Loucy (cell line): ENCODE results near the gene NRXN3.
A peak's percentile ranks its signal among the peaks of the same experiment; 100 is the strongest.

Experiments
- H2AFZ ChIP-seq: fragments of 200-600 bp; sonication (generic); 2 replicates; pipeline ENCODE4 v1.6.0; 2016; ENCODE audit warnings: antibody characterized with exemption, mild to moderate bottlenecking, low read length, moderate library complexity
- H3F3A ChIP-seq: fragments of 200-600 bp; 2 replicates; pipeline ENCODE4 v1.6.0; 2016; ENCODE audit warnings: antibody characterized with exemption, low read depth, mild to moderate bottlenecking
- H3K27me3 ChIP-seq: fragments of 200-600 bp; sonication (generic); 2 replicates; pipeline ENCODE4 v1.6.1; 2014; ENCODE audit warnings: low read length, mild to moderate bottlenecking; ENCODE audit not compliant: insufficient read depth, poor library complexity, severe bottlenecking
- H3K36me3 ChIP-seq: fragments of 200-600 bp; sonication (generic); 2 replicates; pipeline ENCODE4 v1.6.1; 2016; ENCODE audit warnings: low read length; ENCODE audit not compliant: insufficient read depth
- H3K4me1 ChIP-seq: fragments of 200-600 bp; sonication (generic); 2 replicates; pipeline ENCODE4 v1.5.1; 2014; ENCODE audit warnings: low read length, mild to moderate bottlenecking; ENCODE audit not compliant: insufficient read depth, poor library complexity, severe bottlenecking
- H3K4me2 ChIP-seq: fragments of 200-600 bp; sonication (generic); 2 replicates; pipeline ENCODE4 v1.6.0; 2014; ENCODE audit warnings: antibody characterized with exemption, low read length, low read depth, mild to moderate bottlenecking; ENCODE audit not compliant: poor library complexity, severe bottlenecking
- H3K4me3 ChIP-seq: fragments of 200-600 bp; sonication (generic); 2 replicates; pipeline ENCODE4 v1.5.1; 2014; ENCODE audit warnings: low read length, mild to moderate bottlenecking, mixed read lengths; ENCODE audit not compliant: poor library complexity, severe bottlenecking
- H3K79me2 ChIP-seq: fragments of 200-600 bp; sonication (generic); 2 replicates; pipeline ENCODE4 v1.6.1; 2014; ENCODE audit warnings: low read length; ENCODE audit not compliant: insufficient read depth
- H3K9ac ChIP-seq: fragments of 200-600 bp; sonication (generic); 2 replicates; pipeline ENCODE4 v1.6.0; 2014; ENCODE audit warnings: mild to moderate bottlenecking, low read depth, low read length, moderate library complexity; ENCODE audit not compliant: poor library complexity, severe bottlenecking
- H3K9me2 ChIP-seq: fragments of 200-600 bp; sonication (generic); replicated peaks from 2 replicates; pipeline ENCODE4 v1.6.1; 2016; ENCODE audit warnings: low read depth, low read length, mixed read lengths
- H3K9me3 ChIP-seq: fragments of 200-600 bp; sonication (generic); 2 replicates; pipeline ENCODE4 v1.6.1; 2014; ENCODE audit warnings: mild to moderate bottlenecking, antibody characterized with exemption, low read length, low read depth; ENCODE audit not compliant: insufficient read depth
- H4K20me1 ChIP-seq: fragments of 200-600 bp; sonication (generic); 2 replicates; pipeline ENCODE4 v1.6.0; 2014; ENCODE audit warnings: antibody characterized with exemption, low read length, mild to moderate bottlenecking; ENCODE audit not compliant: insufficient read depth, poor library complexity, severe bottlenecking
- CTCF ChIP-seq: fragments of 200-600 bp; sonication (generic); conservative IDR thresholded peaks from 2 replicates; pipeline ENCODE4 v1.5.1; 2014; ENCODE audit warnings: mild to moderate bottlenecking, antibody characterized with exemption, low read length
- EZH2phosphoT487 ChIP-seq: fragments of 200-600 bp; IDR thresholded peaks from 2 replicates; pipeline ENCODE4 v1.6.1; 2018; ENCODE audit warnings: antibody characterized with exemption, mild to moderate bottlenecking, moderate library complexity, borderline replicate concordance

The NRXN3 gene

GRCh38 chr14:79021766-79022165, 851.6 kb downstream of the NRXN3 start:
- no peaks in the 10 kb centered on the region for H3K9me3 ChIP-seq
- no peaks in the 10 kb centered on the region for H4K20me1 ChIP-seq
- H3K9ac ChIP-seq = no peak overlapping the region
- no peaks in the 10 kb centered on the region for H3K36me3 ChIP-seq
- H3K27me3 ChIP-seq = no peaks in the 10 kb centered on the region
- no peak overlapping the region for H3K4me3 ChIP-seq
- H3K79me2 ChIP-seq = no peaks in the 10 kb centered on the region
- H3K4me1 ChIP-seq = no peaks in the 10 kb centered on the region
- H3K4me2 ChIP-seq = no peak overlapping the region
- H2AFZ ChIP-seq = no peak overlapping the region
- no peaks in the 10 kb centered on the region for H3K9me2 ChIP-seq
- TF ChIP-seq EZH2phosphoT487 (no peak), CTCF (no peak)
- no peaks in the 10 kb centered on the region for H3F3A ChIP-seq

- peaks cover 8% of the 10 kb centered on the region for H3K4me1 ChIP-seq
- no peaks in the 10 kb centered on the region for H3K9me2 ChIP-seq
- H3K4me3 ChIP-seq = no peak overlapping the region
- H3K79me2 ChIP-seq = no peaks in the 10 kb centered on the region
- no peak overlapping the region for H3K9ac ChIP-seq
- H3F3A ChIP-seq = no peaks in the 10 kb centered on the region
- no peaks in the 10 kb centered on the region for H3K9me3 ChIP-seq
- H3K4me2 ChIP-seq = no peak overlapping the region
- no peak overlapping the region for H2AFZ ChIP-seq
- no peaks in the 10 kb centered on the region for H3K27me3 ChIP-seq
- H3K36me3 ChIP-seq = no peaks in the 10 kb centered on the region
- H4K20me1 ChIP-seq = no peaks in the 10 kb centered on the region
- no peak for TF ChIP-seq CTCF
These were observed 857.0 kb downstream of the NRXN3 start for GRCh38 chr14:79027138-79027537.

- Histone ChIP-seq H3K9me2 (no peaks in the 10 kb centered on the region), H4K20me1 (no peaks in the 10 kb centered on the region), H3K4me3 (no peak overlapping the region), H3F3A (no peaks in the 10 kb centered on the region), H3K9ac (no peak overlapping the region), H2AFZ (no peak overlapping the region), H3K27me3 (no peaks in the 10 kb centered on the region), H3K36me3 (no peaks in the 10 kb centered on the region), H3K79me2 (no peaks in the 10 kb centered on the region), H3K4me2 (peak overlapping the region; percentile 19), H3K9me3 (no peaks in the 10 kb centered on the region), H3K4me1 (peaks cover 8% of the 10 kb centered on the region)
- TF ChIP-seq EZH2phosphoT487 (no peak), CTCF (no peak)
These were observed 858.1 kb downstream of the NRXN3 start for GRCh38 chr14:79028281-79028680.
